ENCODE results near the gene LHX5.

LHX5 gene

GRCh38 chr12:113438523-113439300 lies 33.0 kb downstream of the LHX5 start:
- no peak for DNase-seq

- no peak for DNase-seq
Measured at GRCh38 chr12:113437729-113438100, 34.0 kb downstream of the LHX5 start.

- DNase-seq: no peak
Measured at GRCh38 chr12:113436993-113437728, 34.5 kb downstream of the LHX5 start.

GRCh38 chr12:113436586-113436985 lies 35.1 kb downstream of the LHX5 start:
- DNase-seq: no peak

- no peak for DNase-seq
Measured at GRCh38 chr12:113435367-113435766, 36.3 kb downstream of the LHX5 start.

GRCh38 chr12:113432986-113433385 lies 38.7 kb downstream of the LHX5 start:
- no peak for DNase-seq

GRCh38 chr12:113428482-113428881 lies 43.2 kb downstream of the LHX5 start:
- no peak for DNase-seq

- DNase-seq: no peak
Measured at GRCh38 chr12:113427882-113428281, 43.8 kb downstream of the LHX5 start.

- DNase-seq: no peak
Measured at GRCh38 chr12:113425960-113426453, 45.7 kb downstream of the LHX5 start.

- DNase-seq: no peak
Measured at GRCh38 chr12:113424915-113425823, 46.5 kb downstream of the LHX5 start.

- DNase-seq: no peak
Measured at GRCh38 chr12:113424456-113424855, 47.2 kb downstream of the LHX5 start.

- DNase-seq: no peak
Measured at GRCh38 chr12:113422886-113423669, 48.6 kb downstream of the LHX5 start.

- DNase-seq: no peak
Measured at GRCh38 chr12:113422030-113422885, 49.4 kb downstream of the LHX5 start, which contains the start of gene SDSL. Gene SDSL, plus strand, starts transcription at chr12:113422380. Its CDS starts 5,603 bp downstream, at chr12:113427983.

GRCh38 chr12:113420996-113421595 lies 50.6 kb downstream of the LHX5 start:
- no peak for DNase-seq

- DNase-seq: no peak
Measured at GRCh38 chr12:113418213-113418879, 53.3 kb downstream of the LHX5 start.

GRCh38 chr12:113416091-113416754 lies 55.4 kb downstream of the LHX5 start:
- no peak for DNase-seq

- no peak for DNase-seq
Measured at GRCh38 chr12:113414519-113415038, 57.1 kb downstream of the LHX5 start.

GRCh38 chr12:113413488-113413939 lies 58.2 kb downstream of the LHX5 start:
- no peak for DNase-seq
